Activated T-cell treated with anti-CD3 and anti-CD28 coated beads, Interleukin-2, amount 50 U/mL, for 4 hours (primary cell): Measurements from ENCODE around the gene FMR1NB. TPM values are rescaled to one million over a fixed set of nuclear protein-coding genes. Genes with fewer than 3 reads are reported as not detected.

ENCODE experiments used
- ATAC-seq, 2 donors: fragments of 200-7000 bp; cut with Tn5 transposase; one replicate each; pipeline ENCODE4 v1.10.0; 2021
- DNase-seq: peaks from one replicate; pipeline ENCODE4 v3.0.0-alpha.2; 2020
- H3K27me3 Mint-ChIP-seq: one replicate; pipeline ENCODE4 v1.8.0; 2021; ENCODE audit warnings: low read depth, mixed read lengths
- H3K36me3 Mint-ChIP-seq: one replicate; pipeline ENCODE4 v1.8.0; 2022; ENCODE audit warnings: mixed read lengths; ENCODE audit not compliant: insufficient read depth
- H3K4me1 Mint-ChIP-seq: one replicate; pipeline ENCODE4 v1.8.0; 2021; ENCODE audit warnings: low read depth, mixed read lengths
- H3K4me3 Mint-ChIP-seq: one replicate; pipeline ENCODE4 v1.8.0; 2021; ENCODE audit warnings: mild to moderate bottlenecking, moderate library complexity, mixed read lengths
- H3K9me3 Mint-ChIP-seq: one replicate; pipeline ENCODE4 v1.8.0; 2021; ENCODE audit warnings: mixed read lengths
- total RNA-seq, 3 donors: library from RNA; stranded (reverse); gene quantifications; one replicate each; pipeline ENCODE4 v1.2.1, GENCODE V29; 2021

FMR1NB gene
- total RNA-seq, 3 donors from 2014 or later: not detected

- no peak for ATAC-seq
- Mint-ChIP-seq H3K9me3 (no peaks in the 10 kb centered on the region), H3K27me3 (no peaks in the 10 kb centered on the region), H3K4me3 (no peak overlapping the region), H3K4me1 (no peaks in the 10 kb centered on the region), H3K36me3 (no peaks in the 10 kb centered on the region)
- DNase-seq: no peak
Measured at GRCh38 chrX:148035380-148035779, 54.2 kb downstream of the FMR1NB start.

- Mint-ChIP-seq H3K4me1 (no peaks in the 10 kb centered on the region), H3K4me3 (no peak overlapping the region), H3K9me3 (no peaks in the 10 kb centered on the region), H3K27me3 (no peaks in the 10 kb centered on the region), H3K36me3 (no peaks in the 10 kb centered on the region)
- DNase-seq (no peak), ATAC-seq (no peak)
Measured at GRCh38 chrX:148037020-148037419, 55.9 kb downstream of the FMR1NB start.

GRCh38 chrX:148043271-148043855, 62.2 kb downstream of the FMR1NB start:
- no peak overlapping the region for H3K4me3 Mint-ChIP-seq
- peak; percentile 35 to 43 for ATAC-seq
- no peak for DNase-seq
- H3K36me3 Mint-ChIP-seq: no peaks in the 10 kb centered on the region
- H3K9me3 Mint-ChIP-seq: no peaks in the 10 kb centered on the region
- H3K27me3 Mint-ChIP-seq: no peaks in the 10 kb centered on the region
- no peaks in the 10 kb centered on the region for H3K4me1 Mint-ChIP-seq

- Mint-ChIP-seq H3K9me3 (no peaks in the 10 kb centered on the region), H3K36me3 (no peaks in the 10 kb centered on the region), H3K4me3 (no peak overlapping the region), H3K27me3 (no peaks in the 10 kb centered on the region), H3K4me1 (no peaks in the 10 kb centered on the region)
- DNase-seq (no peak), ATAC-seq (no peak)
Measured at GRCh38 chrX:148047200-148047599, 66.1 kb downstream of the FMR1NB start.

GRCh38 chrX:148049441-148049840, 68.3 kb downstream of the FMR1NB start:
- no peak overlapping the region for H3K4me3 Mint-ChIP-seq
- no peak for DNase-seq
- H3K27me3 Mint-ChIP-seq: no peaks in the 10 kb centered on the region
- H3K4me1 Mint-ChIP-seq: no peaks in the 10 kb centered on the region
- no peaks in the 10 kb centered on the region for H3K36me3 Mint-ChIP-seq
- no peak for ATAC-seq
- H3K9me3 Mint-ChIP-seq: no peaks in the 10 kb centered on the region

GRCh38 chrX:148051973-148052372, 70.8 kb downstream of the FMR1NB start:
- H3K4me3 Mint-ChIP-seq: no peak overlapping the region

GRCh38 chrX:148067285-148067684, 86.1 kb downstream of the FMR1NB start:
- H3K9me3 Mint-ChIP-seq: peaks cover 5% of the 10 kb centered on the region
- H3K27me3 Mint-ChIP-seq: no peaks in the 10 kb centered on the region
- H3K36me3 Mint-ChIP-seq: no peaks in the 10 kb centered on the region
- no peak for ATAC-seq
- no peak for DNase-seq
- H3K4me3 Mint-ChIP-seq: no peak overlapping the region
- H3K4me1 Mint-ChIP-seq: no peaks in the 10 kb centered on the region

More at GRCh38 chrX:148051973-148052372, 70.8 kb downstream of the FMR1NB start:
- H3K4me1 Mint-ChIP-seq: no peaks in the 10 kb centered on the region
- DNase-seq: no peak
- no peaks in the 10 kb centered on the region for H3K9me3 Mint-ChIP-seq
- H3K36me3 Mint-ChIP-seq: no peaks in the 10 kb centered on the region
- no peaks in the 10 kb centered on the region for H3K27me3 Mint-ChIP-seq
- no peak for ATAC-seq

GRCh38 chrX:148069759-148070503, 88.8 kb downstream of the FMR1NB start:
- no peak for DNase-seq
- no peak overlapping the region for H3K4me3 Mint-ChIP-seq
- peaks cover 5% of the 10 kb centered on the region for H3K9me3 Mint-ChIP-seq
- H3K27me3 Mint-ChIP-seq: no peaks in the 10 kb centered on the region
- ATAC-seq: no peak
- H3K36me3 Mint-ChIP-seq: no peaks in the 10 kb centered on the region
- H3K4me1 Mint-ChIP-seq: no peaks in the 10 kb centered on the region

GRCh38 chrX:148070504-148070877, 89.4 kb downstream of the FMR1NB start:
- no peak for ATAC-seq
- H3K4me1 Mint-ChIP-seq: no peaks in the 10 kb centered on the region
- no peak overlapping the region for H3K4me3 Mint-ChIP-seq

More at GRCh38 chrX:148070504-148070877, 89.4 kb downstream of the FMR1NB start:
- H3K36me3 Mint-ChIP-seq: no peaks in the 10 kb centered on the region
- H3K9me3 Mint-ChIP-seq: peaks cover 5% of the 10 kb centered on the region
- DNase-seq: no peak
- H3K27me3 Mint-ChIP-seq: no peaks in the 10 kb centered on the region

Other genes with a start within 250 kb of the FMR1NB start
- 10 to 100 TPM; 25.5 to 26.0 (median 25.6) TPM for gene FMR1, start 69.4 kb upstream of the FMR1NB start, total RNA-seq